ENCODE data around the gene CDH1. TPM values are rescaled to one million over a fixed set of nuclear protein-coding genes. Genes with fewer than 3 reads are reported as not detected.

CDH1 gene
- 3.7 to 4.8 TPM (median 4.2 TPM) in 5 replicates for total RNA-seq (2022; extraction: Qiagen RNA extraction; ENCODE audit: low read depth)

GRCh38 chr16:68737046-68737729 is at the start of gene CDH1:
Gene CDH1, plus strand, starts transcription at chr16:68737292. Its CDS starts 124 bp downstream, at chr16:68737416.

GRCh38 chr16:68843482-68844210 is 106.6 kb downstream of the CDH1 start, which contains the start of gene TANGO6:
Gene TANGO6, plus strand, starts transcription at chr16:68843531. Its CDS starts 87 bp downstream, at chr16:68843618.

Other genes starting within 250 kb of the CDH1 start
- gene ZFP90, start 198.0 kb upstream of the CDH1 start, total RNA-seq (2022; extraction: Qiagen RNA extraction; ENCODE audit: low read depth) = 6.5 to 10.9 TPM (median 10.2 TPM) in 5 replicates
- 0.12 to 0.39 TPM (median 0.21 TPM) in 5 replicates for gene CDH3, start 92.0 kb upstream of the CDH1 start, total RNA-seq (2022; extraction: Qiagen RNA extraction; ENCODE audit: low read depth)
- gene TANGO6, start 106.2 kb downstream of the CDH1 start, total RNA-seq (2022; extraction: Qiagen RNA extraction; ENCODE audit: low read depth) = 5.0 to 8.3 TPM (median 7.1 TPM) in 5 replicates

Measured in A549 treated with DMSO at 1 μM for 4 hours (cell line).